IMR-90 (cell line): ENCODE data around the gene TNS1. TPM values are rescaled to one million over a fixed set of nuclear protein-coding genes. Genes with fewer than 3 reads are reported as not detected.

ENCODE experiments used
- ATAC-seq: fragments of 200-7000 bp; cut with Tn5 transposase; 2 replicates; pipeline ENCODE4 v1.9.1; 2020; ENCODE audit warnings: low read depth, mild to moderate bottlenecking, moderate library complexity
- BruUV-seq: library from RNA; stranded (reverse); fragments of 400-500 nt; replicated peaks from 2 replicates; lab custom pipeline; 2021; lab: Mats Ljungman, UMichigan
- CTCF ChIA-PET: fragments of 300-600 bp; formaldehyde crosslinking; extraction: SDS; loops from one replicate; lab custom pipeline; 2021; ENCODE audit warnings: antibody characterized with exemption; lab: Yijun Ruan, JAX
- POLR2A ChIA-PET: fragments of 300-600 bp; sonication (Branson Sonifier 250); formaldehyde crosslinking; loops from one replicate; lab custom pipeline; 2022; ENCODE audit warnings: antibody characterized with exemption; ENCODE audit not compliant: unreplicated experiment; lab: Charles Lee
- DNase-seq: peaks from one replicate; pipeline ENCODE4 v3.0.0; 2013
- H2AFZ ChIP-seq: replicated peaks from 2 replicates; pipeline ENCODE3; 2013; ENCODE audit warnings: low read length, mild to moderate bottlenecking; ENCODE audit not compliant: poor library complexity
- H2AK5ac ChIP-seq: 2 replicates; pipeline ENCODE4 v1.6.1; 2013; ENCODE audit warnings: low read depth, low read length, inconsistent platforms
- H2AK9ac ChIP-seq: replicated peaks from 2 replicates; pipeline ENCODE3; 2013; ENCODE audit warnings: mild to moderate bottlenecking, low read depth, low read length, moderate library complexity; ENCODE audit not compliant: poor library complexity
- H2BK120ac ChIP-seq: 2 replicates; pipeline ENCODE4 v1.6.1; 2013; ENCODE audit warnings: low read depth, low read length, inconsistent platforms
- H2BK15ac ChIP-seq: 3 replicates; pipeline ENCODE4 v1.6.1; 2013; ENCODE audit warnings: low read depth, low read length, inconsistent platforms
- H2BK20ac ChIP-seq: 2 replicates; pipeline ENCODE4 v1.6.1; 2013; ENCODE audit warnings: low read depth, mild to moderate bottlenecking, inconsistent platforms, low read length, moderate library complexity
- H2BK5ac ChIP-seq: 2 replicates; pipeline ENCODE4 v1.6.1; 2013; ENCODE audit warnings: mild to moderate bottlenecking, low read depth, low read length, inconsistent platforms; ENCODE audit not compliant: poor library complexity, severe bottlenecking
- H3K14ac ChIP-seq: replicated peaks from 2 replicates; pipeline ENCODE4 v1.6.1; 2013; ENCODE audit warnings: low read depth, low read length, inconsistent platforms
- H3K18ac ChIP-seq: 2 replicates; pipeline ENCODE4 v1.6.1; 2013; ENCODE audit warnings: low read depth, low read length, control low read depth
- H3K23ac ChIP-seq: 2 replicates; pipeline ENCODE4 v1.6.1; 2013; ENCODE audit warnings: low read depth, low read length, inconsistent platforms
- H3K27ac ChIP-seq: 2 replicates; pipeline ENCODE4 v1.5.1; 2013; ENCODE audit warnings: mild to moderate bottlenecking, control low read depth, low read length; ENCODE audit not compliant: insufficient read depth
- H3K27me3 ChIP-seq: 2 replicates; pipeline ENCODE4 v1.6.1; 2013; ENCODE audit warnings: low read length; ENCODE audit not compliant: control insufficient read depth, insufficient read depth
- H3K36me3 ChIP-seq: 2 replicates; pipeline ENCODE4 v1.6.1; 2013; ENCODE audit warnings: low read length, mixed read lengths; ENCODE audit not compliant: control insufficient read depth, insufficient read depth
- H3K4ac ChIP-seq: 2 replicates; pipeline ENCODE4 v1.6.1; 2013; ENCODE audit warnings: low read depth, low read length, inconsistent platforms
- H3K4me1 ChIP-seq: 2 replicates; pipeline ENCODE4 v1.6.1; 2013; ENCODE audit warnings: low read length, mixed read lengths; ENCODE audit not compliant: control insufficient read depth, insufficient read depth
- H3K4me2 ChIP-seq: 2 replicates; pipeline ENCODE4 v1.6.1; 2013; ENCODE audit warnings: low read depth, mild to moderate bottlenecking, control low read depth, low read length, moderate library complexity
- H3K4me3 ChIP-seq: 2 replicates; pipeline ENCODE4 v1.5.1; 2013; ENCODE audit warnings: low read depth, mild to moderate bottlenecking, control low read depth, low read length, moderate library complexity; ENCODE audit not compliant: insufficient read depth
- H3K56ac ChIP-seq: 2 replicates; pipeline ENCODE4 v1.6.1; 2013; ENCODE audit warnings: low read length, inconsistent platforms; ENCODE audit not compliant: insufficient read depth; ENCODE audit errors: extremely low read depth
- H3K79me1 ChIP-seq, 2 experiments: 2 replicates each; pipeline ENCODE4 v1.6.1; 2013; ENCODE audit warnings: low read length in 2 of 2, inconsistent platforms in 1 of 2, low read depth in 1 of 2
- H3K9ac ChIP-seq: 2 replicates; pipeline ENCODE4 v1.6.1; 2013; ENCODE audit warnings: low read depth, low read length, control low read depth
- H3K9me1 ChIP-seq: 2 replicates; pipeline ENCODE4 v1.6.1; 2013; ENCODE audit warnings: low read length, inconsistent platforms; ENCODE audit not compliant: insufficient read depth
- H3K9me3 ChIP-seq: 2 replicates; pipeline ENCODE4 v1.6.1; 2013; ENCODE audit warnings: low read length; ENCODE audit not compliant: control insufficient read depth, insufficient read depth
- H4K20me1 ChIP-seq: 2 replicates; pipeline ENCODE4 v1.6.1; 2013; ENCODE audit warnings: low read length, inconsistent platforms; ENCODE audit not compliant: insufficient read depth
- H4K5ac ChIP-seq: 2 replicates; pipeline ENCODE4 v1.6.1; 2013; ENCODE audit warnings: mild to moderate bottlenecking, low read depth, low read length, control low read depth
- H4K8ac ChIP-seq, 2 experiments: 2 replicates each; pipeline ENCODE4 v1.6.1; 2013; ENCODE audit warnings: low read depth in 2 of 2, low read length in 2 of 2, control low read depth in 1 of 2, inconsistent platforms in 1 of 2
- H4K91ac ChIP-seq: 2 replicates; pipeline ENCODE4 v1.6.1; 2013; ENCODE audit warnings: low read depth, low read length, inconsistent platforms; ENCODE audit not compliant: insufficient read depth
- BHLHE40 ChIP-seq: fragments of 150-350 bp; IDR thresholded peaks from 2 replicates; pipeline ENCODE4 v1.6.1; 2016; ENCODE audit warnings: mild to moderate bottlenecking, low read depth, low read length
- CEBPB ChIP-seq: IDR thresholded peaks from 2 replicates; pipeline ENCODE4 v1.6.1; 2012; ENCODE audit warnings: low read depth, low read length, improper control_type of control experiment
- CHD1 ChIP-seq: IDR thresholded peaks from 2 replicates; pipeline ENCODE4 v1.6.1; 2012; ENCODE audit warnings: low read depth, low read length, improper control_type of control experiment
- FOS ChIP-seq: fragments of 150-350 bp; IDR thresholded peaks from 2 replicates; pipeline ENCODE4 v1.6.1; 2016; ENCODE audit warnings: low read depth, low read length
- MAZ ChIP-seq: IDR thresholded peaks from 2 replicates; pipeline ENCODE4 v1.6.1; 2012; ENCODE audit warnings: low read depth, mild to moderate bottlenecking, low read length, improper control_type of control experiment, moderate library complexity, borderline replicate concordance
- NFE2L2 ChIP-seq: fragments of 150-350 bp; IDR thresholded peaks from 2 replicates; pipeline ENCODE4 v1.6.1; 2016; ENCODE audit warnings: low read depth, mild to moderate bottlenecking, low read length
- RAD21 ChIP-seq: IDR thresholded peaks from 2 replicates; pipeline ENCODE4 v1.6.1; 2012; ENCODE audit warnings: low read length, improper control_type of control experiment
- RCOR1 ChIP-seq: IDR thresholded peaks from 2 replicates; pipeline ENCODE4 v1.6.1; 2012; ENCODE audit warnings: mild to moderate bottlenecking, low read length, improper control_type of control experiment; ENCODE audit not compliant: insufficient replicate concordance
- RFX5 ChIP-seq: IDR thresholded peaks from 2 replicates; pipeline ENCODE4 v1.8.0; 2012; ENCODE audit warnings: low read depth, mild to moderate bottlenecking, low read length, moderate library complexity
- SMC3 ChIP-seq: fragments of 150-350 bp; IDR thresholded peaks from 2 replicates; pipeline ENCODE4 v1.6.1; 2016; ENCODE audit warnings: low read depth, mild to moderate bottlenecking, antibody characterized with exemption, low read length, moderate library complexity
- WGBS, 2 experiments: methylation state at CpG; one replicate each; pipeline versions ENCODE4 v1.1.5 to v1.1.7; 2013; ENCODE audit warnings: missing lambda C conversion rate in 2 of 2; ENCODE audit not compliant: insufficient read length in 1 of 2; ENCODE audit errors: extremely low coverage in 2 of 2; 5-methylcytosine and 5-hydroxymethylcytosine counted together
- dilution Hi-C: fragments of 300-500 bp; cut with HindIII; formaldehyde crosslinking; loops from one replicate; pipeline ENCODE4 v1.14.3; 2018; ENCODE audit warnings: low sequenced_read_pairs; ENCODE audit not compliant: unreplicated experiment
- in situ Hi-C: fragments of 300-500 bp; cut with MboI; formaldehyde crosslinking; loops from 3 replicates; pipeline ENCODE4 v1.14.3; 2019; ENCODE audit warnings: low sequenced_read_pairs, inconsistent platforms, mixed read lengths
- intact Hi-C: fragments of 100-400 bp; cut with micrococcal nuclease; formaldehyde crosslinking; loops from 2 replicates; pipeline ENCODE4 v1.10.0; 2022
- polyA plus RNA-seq, 3 experiments: library from polyadenylated mRNA; depleted of rRNA; stranded (reverse); fragments of >200 nt; gene quantifications; 2 replicates each; pipeline ENCODE4 v1.2.3, GENCODE V29; 2012; ENCODE audit warnings: low replicate concordance in 1 of 3
- total RNA-seq: library from RNA; depleted of rRNA; stranded (reverse); fragments of >200 nt; gene quantifications from 2 replicates; pipeline ENCODE4 v1.2.3, GENCODE V29; 2012
- TF ChIP-seq, protein P1 (sequence below): fragments of 150-350 bp; IDR thresholded peaks from 2 replicates; pipeline ENCODE4 v1.6.1; 2017; ENCODE audit warnings: mild to moderate bottlenecking, antibody characterized with exemption, low read length, low read depth
- TF ChIP-seq, protein P2 (sequence below): fragments of 150-350 bp; IDR thresholded peaks from 2 replicates; pipeline ENCODE4 v1.6.1; 2016; ENCODE audit warnings: low read depth, mild to moderate bottlenecking, low read length, moderate library complexity, borderline replicate concordance
- TF ChIP-seq, protein P3 (sequence below): conservative IDR thresholded peaks from 2 replicates; pipeline ENCODE4 v1.5.1; 2012; ENCODE audit warnings: mild to moderate bottlenecking, low read depth, low read length, improper control_type of control experiment

The TNS1 gene
- total and polyA plus RNA-seq, 2 of the 4 experiments (the other 2 are of a cell fraction): 41.1 to 45.2 TPM

DNA sequence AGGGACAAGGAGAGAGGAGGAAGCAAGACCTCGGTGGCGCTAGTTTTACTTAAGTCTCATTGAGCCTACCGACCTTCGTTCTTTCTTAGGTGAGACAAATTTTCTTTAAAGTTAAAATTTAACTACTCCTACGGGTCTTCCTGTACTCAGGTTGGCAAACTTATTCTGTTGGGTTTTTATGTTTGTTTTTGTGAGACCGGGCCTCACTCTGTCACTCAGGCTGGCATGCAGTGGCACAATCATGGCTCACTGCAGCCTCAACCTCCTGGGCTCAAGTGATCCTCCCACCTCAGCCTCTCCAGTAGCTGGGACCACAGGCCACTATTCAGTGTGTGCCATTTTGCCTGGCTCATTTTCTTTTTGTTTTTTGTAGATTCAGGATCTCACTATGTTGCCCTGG is 189.0 kb downstream of the TNS1 start:
- no CpG with 5 or more reads among the region's 6 CpGs for WGBS, 2 experiments
- H3K27ac ChIP-seq: no peak overlapping the region
- H2AK5ac ChIP-seq: no peak overlapping the region
- H3K14ac ChIP-seq: no peak overlapping the region
- H3K79me1 ChIP-seq: peaks cover 21 to 24% of the 10 kb centered on the region in 2 experiments
- H2BK120ac ChIP-seq: no peak overlapping the region
- peaks cover 23% of the 10 kb centered on the region for H3K9me1 ChIP-seq
- no peak overlapping the region for H3K18ac ChIP-seq
- no peak for DNase-seq
- H3K4ac ChIP-seq: no peak overlapping the region
- no peak for ATAC-seq
- no peaks in the 10 kb centered on the region for H3K27me3 ChIP-seq
- H3K9ac ChIP-seq: no peak overlapping the region
- intact Hi-C loops (no loop called here), dilution Hi-C loops (no loop called here), in situ Hi-C loops (no loop called here)
- no peak overlapping the region for H2AFZ ChIP-seq
- no peaks in the 10 kb centered on the region for H3K9me3 ChIP-seq
- H3K4me3 ChIP-seq: no peak overlapping the region
- H2BK20ac ChIP-seq: no peak overlapping the region
- ChIA-PET POLR2A (no interaction called here), CTCF (no interaction called here)
- H2BK15ac ChIP-seq: no peak overlapping the region
- peaks cover 22% of the 10 kb centered on the region for H4K20me1 ChIP-seq
- no peak overlapping the region for H4K8ac ChIP-seq
- BruUV-seq: no TSS peak
- H3K56ac ChIP-seq: no peak overlapping the region
- H2BK5ac ChIP-seq: no peak overlapping the region
- no peak overlapping the region for H4K5ac ChIP-seq
- H3K4me2 ChIP-seq: no peak overlapping the region
- no peaks in the 10 kb centered on the region for H3K4me1 ChIP-seq
- H3K36me3 ChIP-seq: peaks cover 84% of the 10 kb centered on the region
- no peak overlapping the region for H3K23ac ChIP-seq
- no peak overlapping the region for H2AK9ac ChIP-seq
- no peak overlapping the region for H4K91ac ChIP-seq
- no peak for TF ChIP-seq FOS
- no peak for TF ChIP-seq RFX5
- TF ChIP-seq NFE2L2: no peak
- TF ChIP-seq, protein P1, sequence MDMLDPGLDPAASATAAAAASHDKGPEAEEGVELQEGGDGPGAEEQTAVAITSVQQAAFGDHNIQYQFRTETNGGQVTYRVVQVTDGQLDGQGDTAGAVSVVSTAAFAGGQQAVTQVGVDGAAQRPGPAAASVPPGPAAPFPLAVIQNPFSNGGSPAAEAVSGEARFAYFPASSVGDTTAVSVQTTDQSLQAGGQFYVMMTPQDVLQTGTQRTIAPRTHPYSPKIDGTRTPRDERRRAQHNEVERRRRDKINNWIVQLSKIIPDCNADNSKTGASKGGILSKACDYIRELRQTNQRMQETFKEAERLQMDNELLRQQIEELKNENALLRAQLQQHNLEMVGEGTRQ: no peak
- TF ChIP-seq RAD21: no peak
- TF ChIP-seq, protein P2, sequence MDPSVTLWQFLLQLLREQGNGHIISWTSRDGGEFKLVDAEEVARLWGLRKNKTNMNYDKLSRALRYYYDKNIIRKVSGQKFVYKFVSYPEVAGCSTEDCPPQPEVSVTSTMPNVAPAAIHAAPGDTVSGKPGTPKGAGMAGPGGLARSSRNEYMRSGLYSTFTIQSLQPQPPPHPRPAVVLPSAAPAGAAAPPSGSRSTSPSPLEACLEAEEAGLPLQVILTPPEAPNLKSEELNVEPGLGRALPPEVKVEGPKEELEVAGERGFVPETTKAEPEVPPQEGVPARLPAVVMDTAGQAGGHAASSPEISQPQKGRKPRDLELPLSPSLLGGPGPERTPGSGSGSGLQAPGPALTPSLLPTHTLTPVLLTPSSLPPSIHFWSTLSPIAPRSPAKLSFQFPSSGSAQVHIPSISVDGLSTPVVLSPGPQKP: no peak
- no peak for TF ChIP-seq BHLHE40
- TF ChIP-seq, protein P3, sequence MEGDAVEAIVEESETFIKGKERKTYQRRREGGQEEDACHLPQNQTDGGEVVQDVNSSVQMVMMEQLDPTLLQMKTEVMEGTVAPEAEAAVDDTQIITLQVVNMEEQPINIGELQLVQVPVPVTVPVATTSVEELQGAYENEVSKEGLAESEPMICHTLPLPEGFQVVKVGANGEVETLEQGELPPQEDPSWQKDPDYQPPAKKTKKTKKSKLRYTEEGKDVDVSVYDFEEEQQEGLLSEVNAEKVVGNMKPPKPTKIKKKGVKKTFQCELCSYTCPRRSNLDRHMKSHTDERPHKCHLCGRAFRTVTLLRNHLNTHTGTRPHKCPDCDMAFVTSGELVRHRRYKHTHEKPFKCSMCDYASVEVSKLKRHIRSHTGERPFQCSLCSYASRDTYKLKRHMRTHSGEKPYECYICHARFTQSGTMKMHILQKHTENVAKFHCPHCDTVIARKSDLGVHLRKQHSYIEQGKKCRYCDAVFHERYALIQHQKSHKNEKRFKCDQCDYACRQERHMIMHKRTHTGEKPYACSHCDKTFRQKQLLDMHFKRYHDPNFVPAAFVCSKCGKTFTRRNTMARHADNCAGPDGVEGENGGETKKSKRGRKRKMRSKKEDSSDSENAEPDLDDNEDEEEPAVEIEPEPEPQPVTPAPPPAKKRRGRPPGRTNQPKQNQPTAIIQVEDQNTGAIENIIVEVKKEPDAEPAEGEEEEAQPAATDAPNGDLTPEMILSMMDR: no peak
- TF ChIP-seq MAZ: no peak
- TF ChIP-seq RCOR1: no peak
- no peak for TF ChIP-seq CEBPB
- TF ChIP-seq CHD1: no peak
- TF ChIP-seq SMC3: no peak
